Breast epithelium (tissue), 4 donors: ENCODE results near the gene CFL2. TPM values are rescaled to one million over a fixed set of nuclear protein-coding genes. Genes with fewer than 3 reads are reported as not detected.
A peak's percentile ranks its signal among the peaks of the same experiment; 100 is the strongest.

Source experiments
- DNase-seq, 2 donors: peaks; one replicate each; pipeline ENCODE4 v3.0.0-alpha.2; 2019; ENCODE audit warnings: low spot score in 2 of 2
- H3K27ac ChIP-seq, 2 donors: fragments of 200-600 bp; sonication (generic) in 1 of 2; one replicate each; pipeline ENCODE4 v1.5.1; 2016 to 2019; ENCODE audit warnings: mild to moderate bottlenecking in 1 of 2
- H3K27me3 ChIP-seq, 2 donors: fragments of 200-600 bp; sonication (generic) in 1 of 2; one replicate each; pipeline versions ENCODE4 v1.5.1 to v1.6.0; 2017 to 2019; ENCODE audit warnings: control low read depth in 1 of 2, mild to moderate bottlenecking in 1 of 2
- H3K36me3 ChIP-seq: fragments of 200-600 bp; one replicate; pipeline ENCODE4 v1.5.1; 2019
- H3K4me1 ChIP-seq, 2 donors: fragments of 200-600 bp; sonication (generic); one replicate each; pipeline ENCODE4 v1.5.1; 2016 to 2019; ENCODE audit warnings: control low read depth in 1 of 2
- H3K4me3 ChIP-seq, 3 donors: fragments of 200-600 bp; sonication (generic); 1 replicate in 2 of 3; 2 replicates in 1 of 3; pipeline ENCODE4 v1.5.1; 2016 to 2019; ENCODE audit warnings: mild to moderate bottlenecking in 3 of 3, moderate library complexity in 2 of 3
- H3K9me3 ChIP-seq, 2 donors: fragments of 200-600 bp; sonication (generic) in 1 of 2; one replicate each; pipeline ENCODE4 v1.5.1; 2016 to 2019; ENCODE audit warnings: control low read depth in 1 of 2
- POLR2A ChIP-seq: fragments of 450-650 bp; IDR thresholded peaks from one replicate; pipeline ENCODE4 v1.6.1; 2016; ENCODE audit warnings: antibody characterized with exemption, mild to moderate bottlenecking, moderate library complexity
- POLR2AphosphoS5 ChIP-seq, 3 donors: sonication (generic); formaldehyde crosslinking; IDR thresholded peaks; one replicate each; pipeline ENCODE4 v1.6.1; 2017; ENCODE audit warnings: antibody characterized with exemption in 3 of 3
- intact Hi-C: fragments of 100-400 bp; cut with DNase I; formaldehyde crosslinking; loops from one replicate; pipeline ENCODE4 v1.15.1; 2023; ENCODE audit warnings: low total_unique reads
- total RNA-seq, 3 donors: library from RNA; depleted of rRNA; stranded (reverse); fragments of >200 nt; gene quantifications; one replicate each; pipeline ENCODE4 v1.1.0, GENCODE V29; 2016
- TF ChIP-seq, protein P1 (sequence below), 3 donors: fragments of 450-650 bp; IDR thresholded peaks; one replicate each; pipeline ENCODE4 v1.5.1; 2016 to 2017; ENCODE audit warnings: antibody characterized with exemption in 3 of 3, mild to moderate bottlenecking in 3 of 3, moderate library complexity in 3 of 3

Gene CFL2
- 10 to 100 TPM; 28.8 to 75.2 (median 34.4) TPM for total RNA-seq

DNA sequence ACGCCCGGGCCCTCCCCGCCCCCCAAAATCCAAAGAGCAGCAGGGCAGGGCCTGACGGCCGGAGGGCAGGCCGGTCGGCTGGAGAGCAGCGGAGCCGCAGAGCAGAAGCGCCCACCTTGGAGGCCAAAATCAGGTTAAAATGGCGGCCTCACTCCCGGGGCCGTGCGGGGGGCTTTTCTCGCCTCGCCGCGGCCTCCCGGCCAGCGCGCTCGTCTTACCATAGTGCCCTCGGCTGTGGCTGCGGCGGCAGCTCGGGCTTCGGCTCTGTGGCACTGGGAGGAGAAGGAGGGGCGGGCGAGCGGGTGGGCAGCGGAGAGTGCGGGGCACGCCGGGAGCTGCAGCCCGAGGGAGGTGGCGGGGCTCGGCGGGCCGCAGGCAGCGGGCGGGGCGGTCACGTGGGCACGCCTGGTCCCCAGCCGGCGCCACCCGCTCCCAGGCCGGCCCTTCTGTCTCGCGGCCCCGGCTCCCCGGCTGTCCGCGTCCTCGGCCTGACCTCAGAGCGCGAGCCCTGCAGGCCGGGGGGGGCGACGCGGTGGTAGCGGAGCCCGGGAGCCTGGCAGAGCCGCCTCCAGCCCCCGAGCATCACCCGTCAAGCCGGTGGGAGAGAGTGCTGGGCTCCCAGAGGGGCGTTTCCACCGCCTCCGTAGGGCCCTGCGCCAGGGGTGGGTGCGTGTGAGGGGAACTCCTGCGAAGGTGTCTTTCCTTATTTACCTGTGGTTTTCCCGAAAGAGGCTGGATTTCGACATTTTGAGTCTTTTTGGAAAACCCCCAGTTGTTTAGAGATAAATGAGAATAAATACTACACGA lies at the start of gene CFL2:
TSS of gene CFL2 (minus strand) at position 274 of the 807 bp plus-strand sequence. CDS start at position 221, 53 bp downstream.
- peaks cover 0 to 8% of the 10 kb centered on the region in 2 donors for H3K4me1 ChIP-seq
- no peaks in the 10 kb centered on the region for H3K9me3 ChIP-seq
- peak within 1 kb of the TSS; percentile 71 to 96 (median 80) for H3K4me3 ChIP-seq
- TF ChIP-seq POLR2AphosphoS5 (IDR thresholded peaks at IDR 0.05): peak; percentile 20 to 37 (median 35)
- no peak for TF ChIP-seq POLR2A
- no peaks in the 10 kb centered on the region for H3K36me3 ChIP-seq
- peak within 1 kb of the TSS; percentile 96 to 98 for H3K27ac ChIP-seq
- peak; percentile 48 to 64 for DNase-seq
- intact Hi-C loops: no loop called here
- H3K27me3 ChIP-seq: no peaks in the 10 kb centered on the region

- Histone ChIP-seq H3K27ac (no peak overlapping the region), H3K4me1 (no peaks in the 10 kb centered on the region), H3K9me3 (no peaks in the 10 kb centered on the region), H3K4me3 (no peak overlapping the region), H3K27me3 (no peaks in the 10 kb centered on the region), H3K36me3 (peaks cover 3% of the 10 kb centered on the region)
- TF ChIP-seq, protein P1, sequence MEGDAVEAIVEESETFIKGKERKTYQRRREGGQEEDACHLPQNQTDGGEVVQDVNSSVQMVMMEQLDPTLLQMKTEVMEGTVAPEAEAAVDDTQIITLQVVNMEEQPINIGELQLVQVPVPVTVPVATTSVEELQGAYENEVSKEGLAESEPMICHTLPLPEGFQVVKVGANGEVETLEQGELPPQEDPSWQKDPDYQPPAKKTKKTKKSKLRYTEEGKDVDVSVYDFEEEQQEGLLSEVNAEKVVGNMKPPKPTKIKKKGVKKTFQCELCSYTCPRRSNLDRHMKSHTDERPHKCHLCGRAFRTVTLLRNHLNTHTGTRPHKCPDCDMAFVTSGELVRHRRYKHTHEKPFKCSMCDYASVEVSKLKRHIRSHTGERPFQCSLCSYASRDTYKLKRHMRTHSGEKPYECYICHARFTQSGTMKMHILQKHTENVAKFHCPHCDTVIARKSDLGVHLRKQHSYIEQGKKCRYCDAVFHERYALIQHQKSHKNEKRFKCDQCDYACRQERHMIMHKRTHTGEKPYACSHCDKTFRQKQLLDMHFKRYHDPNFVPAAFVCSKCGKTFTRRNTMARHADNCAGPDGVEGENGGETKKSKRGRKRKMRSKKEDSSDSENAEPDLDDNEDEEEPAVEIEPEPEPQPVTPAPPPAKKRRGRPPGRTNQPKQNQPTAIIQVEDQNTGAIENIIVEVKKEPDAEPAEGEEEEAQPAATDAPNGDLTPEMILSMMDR (IDR thresholded peaks at IDR 0.05): no peak
- TF ChIP-seq POLR2AphosphoS5 (IDR thresholded peaks at IDR 0.05) (no peak), POLR2A (no peak)
- DNase-seq: no peak
- intact Hi-C loops: no loop called here
These were observed 40.8 kb upstream of the CFL2 start for GRCh38 chr14:34755215-34755614.

GRCh38 chr14:34754687-34755086 lies 40.3 kb upstream of the CFL2 start:
- Histone ChIP-seq H3K36me3 (peaks cover 3% of the 10 kb centered on the region), H3K27ac (no peak overlapping the region), H3K4me1 (no peaks in the 10 kb centered on the region), H3K4me3 (no peak overlapping the region), H3K9me3 (no peaks in the 10 kb centered on the region), H3K27me3 (no peaks in the 10 kb centered on the region)
- TF ChIP-seq POLR2A (no peak), POLR2AphosphoS5 (IDR thresholded peaks at IDR 0.05) (no peak)
- TF ChIP-seq, protein P1 (IDR thresholded peaks at IDR 0.05): no peak
- no peak for DNase-seq
- intact Hi-C loops: no loop called here

- no peaks in the 10 kb centered on the region for H3K4me1 ChIP-seq
- H3K4me3 ChIP-seq: no peak overlapping the region
- H3K9me3 ChIP-seq: no peaks in the 10 kb centered on the region
- intact Hi-C loops: no loop called here
- DNase-seq: no peak
- H3K27ac ChIP-seq: no peak overlapping the region
- H3K27me3 ChIP-seq: no peaks in the 10 kb centered on the region
- TF ChIP-seq POLR2A (no peak), POLR2AphosphoS5 (IDR thresholded peaks at IDR 0.05) (no peak)
- TF ChIP-seq, protein P1 (IDR thresholded peaks at IDR 0.05): no peak
- peaks cover 3% of the 10 kb centered on the region for H3K36me3 ChIP-seq
These were observed 36.3 kb upstream of the CFL2 start for GRCh38 chr14:34750670-34751069.

DNA sequence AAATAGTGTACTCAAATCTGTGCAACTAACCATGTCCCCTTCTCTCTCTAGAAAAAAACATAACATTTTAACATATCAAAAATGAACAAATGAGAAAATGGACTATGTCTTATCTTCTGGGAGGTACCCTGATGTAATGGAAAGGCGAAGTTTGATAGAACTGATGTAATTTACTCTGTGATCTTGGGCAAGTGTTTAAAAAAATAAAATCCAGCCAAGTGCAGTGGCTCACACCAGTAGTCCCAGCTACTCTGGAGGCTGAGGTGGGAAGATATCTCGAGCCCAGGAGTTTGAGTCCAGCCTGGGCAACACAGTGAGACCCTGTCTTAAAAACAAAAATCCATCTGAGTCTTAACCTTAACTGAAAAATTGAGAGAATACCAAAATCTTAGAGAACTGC lies 35.8 kb upstream of the CFL2 start:
- H3K4me1 ChIP-seq: no peaks in the 10 kb centered on the region
- TF ChIP-seq POLR2A: no peak
- TF ChIP-seq, protein P1 (IDR thresholded peaks at IDR 0.05): no peak
- TF ChIP-seq POLR2AphosphoS5 (IDR thresholded peaks at IDR 0.05): no peak
- intact Hi-C loops: no loop called here
- peaks cover 3% of the 10 kb centered on the region for H3K36me3 ChIP-seq
- no peak overlapping the region for H3K4me3 ChIP-seq
- H3K27ac ChIP-seq: no peak overlapping the region
- no peaks in the 10 kb centered on the region for H3K27me3 ChIP-seq
- DNase-seq: no peak
- no peaks in the 10 kb centered on the region for H3K9me3 ChIP-seq
